Body of pancreas (tissue), 4 donors: Measurements from ENCODE around the gene TMEM150B.

ENCODE experiments used
- POLR2A ChIP-seq, 3 donors: fragments of 450-650 bp; IDR thresholded peaks; one replicate each; pipeline ENCODE4 v1.6.1; 2016; ENCODE audit warnings: antibody characterized with exemption in 3 of 3, mild to moderate bottlenecking in 2 of 3
- TF ChIP-seq, protein P1 (sequence below), 7 experiments: fragments of 450-650 bp in 4 of 7; fragments of 200-600 bp in 3 of 7; sonication (generic) in 3 of 7; IDR thresholded peaks; one replicate each; pipeline ENCODE4 v1.5.1; 2016 to 2019; ENCODE audit warnings: antibody characterized with exemption in 7 of 7

DNA sequence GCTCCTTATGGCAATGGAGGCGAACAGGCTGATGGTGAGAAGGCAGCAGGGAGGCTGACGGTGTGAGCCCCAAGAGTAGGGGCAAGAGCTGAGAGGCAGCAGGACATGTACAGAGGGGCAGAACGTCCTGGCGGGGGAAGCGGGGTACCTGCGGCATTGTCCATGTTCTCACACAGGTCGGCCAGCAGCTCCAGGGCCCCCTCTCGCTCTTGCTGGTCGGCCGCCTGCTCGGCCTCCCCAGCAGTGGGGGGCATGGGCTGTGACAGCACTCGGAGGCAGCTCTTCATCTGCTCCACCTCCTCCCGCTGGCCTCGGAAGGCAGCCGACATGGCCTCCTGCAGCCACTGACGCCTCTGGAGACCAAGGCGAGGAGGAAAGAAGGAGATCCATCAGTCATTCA lies 47.6 kb downstream of the TMEM150B start:
- TF ChIP-seq, protein P1, sequence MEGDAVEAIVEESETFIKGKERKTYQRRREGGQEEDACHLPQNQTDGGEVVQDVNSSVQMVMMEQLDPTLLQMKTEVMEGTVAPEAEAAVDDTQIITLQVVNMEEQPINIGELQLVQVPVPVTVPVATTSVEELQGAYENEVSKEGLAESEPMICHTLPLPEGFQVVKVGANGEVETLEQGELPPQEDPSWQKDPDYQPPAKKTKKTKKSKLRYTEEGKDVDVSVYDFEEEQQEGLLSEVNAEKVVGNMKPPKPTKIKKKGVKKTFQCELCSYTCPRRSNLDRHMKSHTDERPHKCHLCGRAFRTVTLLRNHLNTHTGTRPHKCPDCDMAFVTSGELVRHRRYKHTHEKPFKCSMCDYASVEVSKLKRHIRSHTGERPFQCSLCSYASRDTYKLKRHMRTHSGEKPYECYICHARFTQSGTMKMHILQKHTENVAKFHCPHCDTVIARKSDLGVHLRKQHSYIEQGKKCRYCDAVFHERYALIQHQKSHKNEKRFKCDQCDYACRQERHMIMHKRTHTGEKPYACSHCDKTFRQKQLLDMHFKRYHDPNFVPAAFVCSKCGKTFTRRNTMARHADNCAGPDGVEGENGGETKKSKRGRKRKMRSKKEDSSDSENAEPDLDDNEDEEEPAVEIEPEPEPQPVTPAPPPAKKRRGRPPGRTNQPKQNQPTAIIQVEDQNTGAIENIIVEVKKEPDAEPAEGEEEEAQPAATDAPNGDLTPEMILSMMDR (IDR thresholded peaks at IDR 0.05): no peak
- TF ChIP-seq POLR2A (IDR thresholded peaks at IDR 0.05): no peak
